ENCODE data around the gene CEACAM4. TPM values are rescaled to one million over a fixed set of nuclear protein-coding genes. Genes with fewer than 3 reads are reported as not detected.

CEACAM4 gene
- total RNA-seq, result 10 to 100 TPM in 1 of 2 donors, 1 to 10 TPM in 1; 2.1 to 15.9 TPM
- polyA plus RNA-seq, result 10 to 100 TPM in 1 of 2 donors, 1 to 10 TPM in 1; 4.5 to 30.0 TPM
- long read RNA-seq, donor 1, result 0 reads
- long read RNA-seq, donor 2, result 0 reads
- long read RNA-seq, donor 3, result 0 reads
- long read RNA-seq, donor 4, result 0 reads
- long read RNA-seq, donor 5, result 0 reads

- Histone ChIP-seq H3K9ac (ENCODE audit: insufficient read depth in 1 of 2, low read length in 2 of 2) (no peak within 1 kb of the TSS), H3K4me3 (no peak within 1 kb of the TSS), H3K27ac (ENCODE audit: low read depth in 1 of 2, low read length in 1 of 2) (peak within 1 kb of the TSS in 1 of 2 donors; percentile 76), H3K36me3 (ENCODE audit: control insufficient read depth in 4 of 4, insufficient read depth in 4 of 4, low read length in 4 of 4) (no peaks in the 10 kb centered on the region), H3K27me3 (ENCODE audit: control insufficient read depth in 3 of 3, insufficient read depth in 3 of 3, low read length in 2 of 3) (no peaks in the 10 kb centered on the region), H3K9me3 (ENCODE audit: control insufficient read depth in 4 of 4, insufficient read depth in 3 of 4, low read length in 3 of 4) (peaks cover 0 to 3% (median 0%) of the 10 kb centered on the region in 4 donors), H3K4me1 (ENCODE audit: control insufficient read depth in 5 of 5, insufficient read depth in 5 of 5, low read length in 5 of 5) (no peaks in the 10 kb centered on the region)
- ATAC-seq (ENCODE audit: insufficient read depth, low FRiP score), result peak; percentile 62
- TF ChIP-seq CTCF (IDR thresholded peaks at IDR 0.05; ENCODE audit: control extremely low read depth, extremely low read depth), result no peak
- peak in 1 of 3 donors; percentile 0 for DNase-seq
- WGBS, 2 donors, result 8 to 13% methylated on average over 7 of the region's 7 CpGs
These were observed at the start of gene CEACAM4 for GRCh38 chr19:41626877-41627276. TSS of gene CEACAM4 (minus strand) at chr19:41627074. CDS start at chr19:41626963, 111 bp downstream.

- no peaks in the 10 kb centered on the region for H3K9me3 ChIP-seq (ENCODE audit: control insufficient read depth in 4 of 4, insufficient read depth in 3 of 4, low read length in 3 of 4)
- H3K4me1 ChIP-seq (ENCODE audit: control insufficient read depth in 5 of 5, insufficient read depth in 5 of 5, low read length in 5 of 5), result no peaks in the 10 kb centered on the region
- H3K27me3 ChIP-seq (ENCODE audit: control insufficient read depth in 3 of 3, insufficient read depth in 3 of 3, low read length in 2 of 3), result peaks cover 0 to 2% (median 0%) of the 10 kb centered on the region in 3 donors
- no peak for ATAC-seq (ENCODE audit: insufficient read depth, low FRiP score)
- no peak overlapping the region for H3K9ac ChIP-seq (ENCODE audit: insufficient read depth in 1 of 2, low read length in 2 of 2)
- no peak for DNase-seq
- H3K27ac ChIP-seq (ENCODE audit: low read depth in 1 of 2, low read length in 1 of 2), result no peak overlapping the region
- WGBS, 2 donors, result 69 to 81% methylated on average over 5 of the region's 5 CpGs
- TF ChIP-seq CTCF (IDR thresholded peaks at IDR 0.05; ENCODE audit: control extremely low read depth, extremely low read depth), result no peak
- H3K4me3 ChIP-seq, result no peak overlapping the region
- H3K36me3 ChIP-seq (ENCODE audit: control insufficient read depth in 4 of 4, insufficient read depth in 4 of 4, low read length in 4 of 4), result no peaks in the 10 kb centered on the region
These were observed 44.6 kb upstream of the CEACAM4 start for GRCh38 chr19:41671486-41671885.

- DNase-seq, result no peak
- Histone ChIP-seq H3K4me1 (ENCODE audit: control insufficient read depth in 5 of 5, insufficient read depth in 5 of 5, low read length in 5 of 5) (no peaks in the 10 kb centered on the region), H3K9ac (ENCODE audit: insufficient read depth in 1 of 2, low read length in 2 of 2) (no peak overlapping the region), H3K36me3 (ENCODE audit: control insufficient read depth in 4 of 4, insufficient read depth in 4 of 4, low read length in 4 of 4) (no peaks in the 10 kb centered on the region), H3K27me3 (ENCODE audit: control insufficient read depth in 3 of 3, insufficient read depth in 3 of 3, low read length in 2 of 3) (peaks cover 0 to 2% (median 0%) of the 10 kb centered on the region in 3 donors), H3K9me3 (ENCODE audit: control insufficient read depth in 4 of 4, insufficient read depth in 3 of 4, low read length in 3 of 4) (peaks cover 0 to 6% (median 5%) of the 10 kb centered on the region in 4 donors), H3K4me3 (no peak overlapping the region), H3K27ac (ENCODE audit: low read depth in 1 of 2, low read length in 1 of 2) (no peak overlapping the region)
- ATAC-seq (ENCODE audit: insufficient read depth, low FRiP score), result no peak
- no peak for TF ChIP-seq CTCF (IDR thresholded peaks at IDR 0.05; ENCODE audit: control extremely low read depth, extremely low read depth)
These were observed 43.9 kb upstream of the CEACAM4 start for GRCh38 chr19:41670755-41671154.

GRCh38 chr19:41668315-41668714, 41.4 kb upstream of the CEACAM4 start:
- ATAC-seq (ENCODE audit: insufficient read depth, low FRiP score) (no peak), DNase-seq (no peak)
- H3K9ac ChIP-seq (ENCODE audit: insufficient read depth in 1 of 2, low read length in 2 of 2), result no peak overlapping the region
- H3K36me3 ChIP-seq (ENCODE audit: control insufficient read depth in 4 of 4, insufficient read depth in 4 of 4, low read length in 4 of 4), result no peaks in the 10 kb centered on the region
- TF ChIP-seq CTCF (IDR thresholded peaks at IDR 0.05; ENCODE audit: control extremely low read depth, extremely low read depth), result no peak
- peaks cover 0 to 8% (median 6%) of the 10 kb centered on the region in 4 donors for H3K9me3 ChIP-seq (ENCODE audit: control insufficient read depth in 4 of 4, insufficient read depth in 3 of 4, low read length in 3 of 4)
- H3K4me3 ChIP-seq, result no peak overlapping the region
- 83 to 96% methylated on average over 1 of the region's 1 CpG for WGBS, 2 donors
- no peaks in the 10 kb centered on the region for H3K4me1 ChIP-seq (ENCODE audit: control insufficient read depth in 5 of 5, insufficient read depth in 5 of 5, low read length in 5 of 5)
- peaks cover 0 to 2% (median 0%) of the 10 kb centered on the region in 3 donors for H3K27me3 ChIP-seq (ENCODE audit: control insufficient read depth in 3 of 3, insufficient read depth in 3 of 3, low read length in 2 of 3)
- H3K27ac ChIP-seq (ENCODE audit: low read depth in 1 of 2, low read length in 1 of 2), result no peak overlapping the region

All from lung (tissue), 16 donors.